Measurements from ENCODE around the gene WNT9B.

The WNT9B gene

DNA sequence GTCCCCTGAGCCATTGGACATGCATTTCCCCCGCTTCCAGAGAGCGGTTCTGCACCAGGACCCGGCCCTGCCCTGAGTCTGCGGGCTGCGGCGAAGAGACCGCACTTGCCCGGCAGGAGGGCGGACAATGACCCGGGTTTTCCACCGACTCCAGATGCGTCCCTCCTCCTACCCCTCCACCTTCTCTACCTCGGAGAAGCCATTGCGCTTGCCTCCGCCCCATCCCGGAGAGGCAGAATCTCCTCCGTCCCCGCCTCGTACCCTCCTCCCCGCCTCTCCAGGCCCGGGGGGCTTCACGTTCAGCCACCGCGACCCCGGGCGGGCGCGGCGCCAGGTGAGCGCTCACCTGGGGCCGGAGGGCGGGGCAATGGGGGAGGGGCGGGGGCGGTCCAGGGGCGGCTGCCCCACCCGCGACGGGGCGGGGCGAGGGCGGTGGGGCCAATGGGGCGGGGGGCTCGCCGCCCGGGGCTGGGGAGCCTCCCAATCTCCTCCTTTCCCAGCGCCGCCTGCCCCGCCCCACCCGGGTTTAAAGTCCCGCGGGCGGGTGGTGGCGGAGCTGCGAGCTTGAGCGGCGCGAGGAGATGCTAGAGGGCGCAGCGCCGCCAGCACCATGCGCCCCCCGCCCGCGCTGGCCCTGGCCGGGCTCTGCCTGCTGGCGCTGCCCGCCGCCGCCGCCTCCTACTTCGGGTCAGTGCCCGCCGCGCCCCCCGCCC is at the start of gene WNT9B:
WNT9B (plus strand) TSS at position 555 of the 713 bp plus-strand sequence; CDS start at position 611, 56 bp downstream.
- no peak for DNase-seq

DNA sequence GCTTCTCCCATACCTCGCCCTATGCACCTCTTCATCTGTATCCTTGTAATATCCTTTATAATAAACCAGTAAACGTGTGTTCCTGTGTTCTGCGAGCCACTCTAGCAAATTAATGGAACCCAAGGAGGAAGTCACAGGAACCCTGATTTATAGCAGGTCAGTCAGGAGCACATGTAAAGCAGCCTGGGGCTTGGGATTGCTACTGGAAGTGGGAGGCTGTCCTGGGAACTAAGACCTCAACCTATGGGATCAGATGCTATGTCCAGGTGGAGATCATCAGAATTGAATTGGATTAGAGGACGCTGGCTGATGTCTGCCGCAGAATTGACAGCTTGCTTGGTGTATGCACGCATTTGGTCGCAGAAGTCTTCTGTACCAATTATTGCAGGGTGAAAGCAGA is 48.6 kb upstream of the WNT9B start:
- DNase-seq = no peak

DNA sequence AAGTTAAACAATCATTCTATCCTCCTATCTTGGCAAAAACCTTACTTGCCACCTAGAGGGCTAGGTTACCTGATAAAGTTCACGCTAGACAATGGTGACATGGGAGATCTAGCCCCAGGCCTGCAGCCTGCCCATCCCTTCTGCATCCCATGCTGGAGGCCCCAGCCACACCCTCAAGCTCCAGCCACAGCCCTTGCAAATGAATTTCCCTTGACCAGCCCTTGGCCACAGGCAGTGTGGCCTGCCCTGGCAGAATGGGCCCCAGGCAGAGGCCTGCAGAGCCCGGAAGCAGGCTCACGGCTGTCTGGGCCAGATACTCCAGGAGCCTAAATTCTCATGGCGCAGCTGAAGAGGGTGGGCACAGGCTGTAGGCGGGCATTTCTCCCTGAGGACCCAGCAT is 47.8 kb upstream of the WNT9B start:
- no peak for DNase-seq

GRCh38 chr17:46805771-46806170 is 45.6 kb upstream of the WNT9B start:
- no peak for DNase-seq

DNA sequence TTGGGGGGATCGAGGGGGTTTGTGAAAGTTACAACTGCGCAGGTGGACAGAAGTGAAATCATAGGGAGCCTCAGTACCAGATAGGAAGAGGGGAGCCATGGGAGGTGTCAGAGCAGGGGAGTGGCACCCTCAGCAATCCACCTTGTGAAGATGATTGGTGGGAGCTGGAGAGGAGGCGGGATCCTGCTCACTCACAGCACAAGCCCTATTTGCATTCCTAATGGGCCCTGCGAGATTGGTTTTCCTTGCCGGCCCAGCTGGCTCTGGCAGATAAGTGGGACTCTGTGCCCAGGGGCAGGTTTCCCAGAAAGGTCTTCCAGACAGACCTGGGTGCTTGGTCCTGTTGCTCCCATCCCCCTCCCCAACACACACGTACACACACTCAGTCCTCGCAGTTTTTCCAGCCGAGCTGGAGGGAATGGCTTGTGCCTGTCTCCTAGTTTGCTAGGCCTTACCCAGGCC is 42.2 kb upstream of the WNT9B start:
- no peak for DNase-seq

- DNase-seq = no peak
Observed at GRCh38 chr17:46810837-46811236, 40.5 kb upstream of the WNT9B start.

DNA sequence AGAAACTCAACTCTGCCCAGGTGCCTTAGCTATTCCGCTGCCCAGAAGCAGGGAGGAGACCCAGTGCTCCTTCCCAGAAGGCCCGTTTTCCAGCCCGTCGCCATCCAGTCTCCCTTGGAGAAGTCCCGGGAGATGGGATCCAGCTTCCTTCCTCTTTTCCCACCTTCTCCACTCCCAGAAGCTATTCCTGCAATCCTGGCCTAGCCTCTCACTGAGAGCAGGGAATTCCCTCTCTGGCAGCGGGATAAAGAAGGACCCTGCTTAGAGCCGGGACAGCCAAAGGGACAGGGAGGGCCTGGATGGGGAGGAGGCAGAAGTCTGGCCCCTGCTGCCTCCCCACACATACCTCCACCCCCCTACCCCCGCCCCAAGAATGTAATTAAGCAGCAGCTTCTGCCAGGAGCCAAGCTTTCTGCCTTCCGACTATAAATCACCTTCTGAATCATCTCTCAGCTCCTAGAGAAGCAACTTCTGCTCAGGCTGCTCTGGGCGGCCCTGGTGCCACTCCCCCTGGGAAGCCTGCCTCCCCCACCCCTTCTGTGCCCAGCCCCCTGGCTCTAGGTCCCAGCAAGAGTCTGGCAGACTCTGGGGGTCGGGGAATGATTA is 39.3 kb upstream of the WNT9B start:
- no peak for DNase-seq

DNA sequence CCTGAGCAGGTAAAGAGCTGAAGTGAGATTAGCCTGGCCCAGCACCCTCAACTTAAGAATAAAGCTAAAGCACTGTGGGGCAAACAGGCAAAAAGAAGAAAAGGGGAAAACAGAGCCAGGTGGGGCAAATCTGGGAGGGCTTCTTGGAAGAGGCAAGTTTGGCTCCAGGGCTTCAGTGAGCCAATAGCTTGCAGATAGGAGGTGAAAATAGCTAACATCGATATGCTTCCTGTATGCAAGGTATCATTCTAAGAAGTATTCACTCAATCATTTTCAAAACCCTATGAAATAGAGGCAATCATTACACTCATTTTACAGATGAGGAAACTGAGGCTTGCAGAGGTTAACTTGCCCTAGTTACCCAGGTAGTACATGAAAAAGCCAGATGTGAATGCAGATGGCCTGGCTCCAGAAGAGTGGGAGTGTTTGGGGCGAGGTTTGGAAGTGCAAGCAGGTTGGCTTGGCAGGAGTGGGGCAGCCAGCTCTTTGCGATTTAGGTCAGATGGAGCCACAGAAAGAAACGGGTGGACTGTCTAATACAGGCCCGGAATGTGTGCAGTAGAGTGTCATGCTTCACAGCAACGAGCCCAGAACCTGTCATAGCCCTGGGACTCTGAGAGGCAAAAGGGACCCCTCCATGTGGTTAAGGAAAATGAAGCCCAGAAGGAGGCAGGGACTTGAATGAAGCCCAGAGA is 38.6 kb upstream of the WNT9B start:
- DNase-seq = no peak

- DNase-seq = no peak
Observed at GRCh38 chr17:46813920-46814319, 37.5 kb upstream of the WNT9B start.

- DNase-seq = no peak
Observed at GRCh38 chr17:46814446-46814845, 36.9 kb upstream of the WNT9B start.

- DNase-seq = no peak
Observed at GRCh38 chr17:46815474-46816353, 35.7 kb upstream of the WNT9B start.

DNA sequence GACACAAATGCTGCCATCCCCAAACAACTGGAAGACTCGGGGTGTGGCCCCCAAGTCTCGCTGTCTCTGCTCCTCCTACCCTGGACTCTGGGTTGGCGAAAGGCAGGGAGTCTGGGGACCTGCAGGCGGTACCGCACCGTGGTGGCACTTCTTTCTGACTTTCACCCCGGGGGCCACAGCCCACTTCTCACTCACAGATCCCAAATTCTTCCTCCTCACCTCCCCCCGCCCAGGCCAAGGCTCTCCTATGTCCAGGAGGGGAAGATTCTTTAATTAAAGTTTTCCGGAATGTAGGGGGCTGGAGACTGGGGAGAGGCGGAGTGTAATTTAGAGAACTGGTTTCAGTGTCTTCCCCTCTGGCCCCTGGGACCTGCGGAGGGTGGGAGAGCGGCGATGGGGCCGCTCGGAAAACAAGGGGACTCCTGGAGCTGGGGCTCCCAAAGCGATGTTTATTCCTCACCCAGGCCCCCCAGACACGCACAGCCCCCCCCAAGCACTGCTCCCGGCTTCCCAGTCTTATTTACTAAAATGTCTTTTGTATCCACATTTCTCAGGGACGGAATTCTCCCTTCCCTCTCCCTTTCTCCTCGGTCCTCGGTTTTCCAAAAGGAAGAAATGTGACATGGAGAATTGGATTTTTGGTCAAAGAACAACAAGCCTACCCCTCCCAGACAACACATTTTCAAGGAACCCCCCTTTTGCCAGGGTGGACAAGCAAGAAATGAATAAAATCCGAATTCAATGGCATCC is 34.1 kb upstream of the WNT9B start:
- no peak for DNase-seq

- DNase-seq = no peak
Observed at GRCh38 chr17:46817901-46818209, 33.5 kb upstream of the WNT9B start.

DNA sequence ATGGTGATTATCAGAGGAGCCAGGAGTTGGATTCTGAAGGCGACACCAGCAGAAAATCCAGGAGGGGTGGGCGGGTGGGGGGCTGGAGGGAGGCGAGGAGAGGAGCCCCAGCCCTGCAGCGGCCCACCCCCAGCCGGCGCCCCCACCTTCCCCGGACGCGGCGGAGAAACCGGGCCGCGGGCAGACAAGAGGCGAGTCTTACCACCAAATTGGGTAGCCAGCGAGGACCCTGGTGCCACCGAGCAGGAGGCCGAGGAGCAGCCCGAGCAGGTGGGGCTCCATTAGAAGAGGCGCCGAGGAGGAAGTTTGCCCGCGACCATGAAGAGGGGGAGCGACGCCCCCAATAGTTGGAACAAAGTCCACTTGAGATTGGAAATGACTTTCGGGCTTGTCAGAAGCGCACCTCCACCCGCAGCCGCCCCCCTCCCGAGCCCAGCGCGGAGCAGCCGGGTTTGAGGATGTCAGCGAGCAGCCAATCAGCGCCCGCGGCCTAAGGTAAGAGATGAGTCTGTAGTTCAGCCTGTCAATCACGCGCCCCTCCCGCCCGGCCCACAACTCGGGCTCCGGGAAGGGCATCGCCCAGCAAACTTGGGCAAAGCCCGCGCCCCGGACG is 33.0 kb upstream of the WNT9B start, which contains the start of gene WNT3:
WNT3 (minus strand) TSS at position 377 of the 613 bp plus-strand sequence; CDS start at position 282, 95 bp downstream.
- no peak for DNase-seq

DNA sequence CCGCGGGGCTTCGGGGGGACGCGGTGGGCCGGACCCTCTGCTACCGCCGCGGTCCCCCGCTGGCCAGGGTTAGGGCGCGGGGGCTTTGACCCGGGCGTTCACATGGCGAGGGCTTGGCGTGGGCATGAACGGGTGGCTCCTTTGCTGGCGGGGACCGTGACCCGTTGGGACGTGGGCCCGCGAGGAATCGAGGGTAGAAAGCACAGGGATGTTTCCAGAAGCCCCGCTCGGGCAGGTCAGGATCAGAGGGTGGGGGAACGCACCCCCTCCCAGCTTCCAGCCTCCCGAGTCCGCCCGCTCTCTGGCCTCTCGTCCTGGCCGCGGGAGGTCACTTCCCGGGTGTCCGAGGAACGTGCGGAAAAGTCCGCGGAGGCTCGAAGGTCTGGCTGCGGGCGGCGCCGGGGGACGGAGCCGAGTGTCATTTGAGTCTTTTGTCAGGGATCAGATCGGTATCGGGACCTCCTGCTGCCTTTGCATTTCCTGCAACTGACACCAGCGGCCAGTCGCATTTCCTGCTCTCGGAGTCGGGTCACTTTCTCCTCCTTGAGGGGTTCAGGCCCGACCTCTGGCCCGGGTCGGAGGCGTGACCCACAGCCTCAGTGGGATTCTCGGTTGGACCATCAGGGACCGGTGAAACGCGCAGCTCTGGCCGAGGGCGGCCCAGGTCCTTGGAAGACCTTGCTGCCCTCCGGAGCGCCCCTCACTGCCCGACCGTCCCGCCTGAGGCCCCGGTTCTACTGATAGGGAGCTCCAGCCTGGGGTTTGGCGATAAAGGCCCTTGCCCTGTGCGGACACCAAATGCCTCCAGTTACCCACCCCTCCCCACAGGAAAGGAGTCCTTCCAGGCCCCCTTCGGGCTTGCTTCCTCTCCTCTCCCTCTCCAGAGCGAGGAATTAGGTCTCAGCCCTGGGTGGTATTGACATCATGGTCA is 32.2 kb upstream of the WNT9B start:
- DNase-seq = peak in 1 of 2 donors; percentile 2

DNA sequence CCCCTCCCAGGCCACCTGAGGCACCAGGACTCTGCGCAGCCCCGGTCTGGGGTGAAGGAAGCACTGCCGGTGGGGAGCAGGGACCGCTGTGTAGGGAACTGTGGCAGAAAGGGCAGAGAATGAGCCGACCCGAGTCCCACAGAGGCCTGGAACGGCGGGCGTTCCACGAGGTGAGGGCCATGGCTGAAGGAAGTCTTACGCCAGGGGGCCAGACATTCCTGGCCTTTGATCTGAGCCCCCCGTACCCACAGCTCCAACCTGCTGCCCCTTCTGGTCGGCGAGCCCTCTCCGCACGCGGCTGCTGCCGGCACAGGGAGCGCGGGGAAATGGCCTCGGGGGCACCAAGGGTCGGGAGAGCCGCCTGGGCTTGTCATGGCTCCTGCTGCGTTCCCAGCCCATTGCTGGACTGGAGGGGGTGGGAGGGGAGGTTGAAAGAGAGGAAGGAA is 31.5 kb upstream of the WNT9B start:
- DNase-seq = no peak

DNA sequence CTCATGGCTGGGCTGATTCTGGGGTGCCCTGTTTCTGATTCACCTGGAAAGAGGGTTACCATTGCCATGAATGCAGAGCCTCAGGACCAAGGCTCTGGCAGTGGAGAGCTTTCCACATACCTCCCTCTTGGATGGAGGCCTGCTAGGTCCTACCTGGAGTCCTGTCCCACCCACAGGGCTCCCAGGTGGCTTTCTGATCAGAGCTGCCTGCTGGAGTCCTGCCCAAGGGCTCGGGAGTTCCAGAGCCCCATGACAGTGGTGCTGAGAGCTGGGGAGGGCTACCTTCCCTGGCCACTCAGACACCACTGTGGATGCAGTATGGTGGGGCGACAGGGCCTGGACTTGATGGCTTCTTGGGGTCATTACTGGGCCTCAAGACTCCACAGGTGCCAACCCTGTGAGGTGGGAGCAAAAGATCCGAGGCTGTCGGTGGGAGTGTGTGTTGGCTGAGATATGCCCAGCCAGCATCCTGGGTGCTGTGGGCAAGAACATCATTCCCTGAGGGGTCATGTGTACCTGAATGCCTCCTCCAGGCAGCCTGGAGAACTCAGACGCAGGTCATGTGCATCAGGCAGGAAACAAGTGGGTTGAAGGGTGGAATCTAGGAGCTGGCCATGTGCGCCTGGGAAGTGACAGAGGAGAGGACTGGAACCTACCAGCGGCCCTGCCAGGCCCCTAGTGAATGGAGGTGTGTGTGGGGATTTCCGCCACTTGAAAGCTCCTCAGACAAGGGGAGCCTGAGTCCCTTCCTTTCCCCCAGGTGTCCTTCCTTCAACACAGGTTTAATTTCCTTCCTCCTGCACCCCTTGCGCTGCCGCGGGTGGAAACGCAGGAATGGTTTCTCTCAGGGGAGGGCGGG is 30.6 kb upstream of the WNT9B start:
- DNase-seq = no peak

GRCh38 chr17:46821482-46822387 is 29.6 kb upstream of the WNT9B start:
- no peak for DNase-seq

Data from inflammatory macrophage treated with lipopolysaccharide for 1 hour (primary cell).